ENCODE measurements around the gene FAM174B.
A peak's percentile ranks its signal among the peaks of the same experiment; 100 is the strongest.

The FAM174B gene

GRCh38 chr15:92600856-92601255 lies 54.7 kb downstream of the FAM174B start:
- no peak for DNase-seq (ENCODE audit: low read depth, low spot score)
- TF ChIP-seq CTCF (IDR thresholded peaks at IDR 0.05; ENCODE audit: low read depth, low read length), result no peak
- no peak overlapping the region for H3K4me3 ChIP-seq (ENCODE audit: low read depth, low read length)
- in situ Hi-C loops (cut with HindIII; ENCODE audit: low sequenced_read_pairs), result no loop called here

GRCh38 chr15:92599394-92599970 lies 56.1 kb downstream of the FAM174B start:
- peak; percentile 79 for DNase-seq (ENCODE audit: low read depth, low spot score)

GRCh38 chr15:92597548-92597947 lies 58.0 kb downstream of the FAM174B start:
- in situ Hi-C loops (cut with HindIII; ENCODE audit: low sequenced_read_pairs), result no loop called here
- H3K4me3 ChIP-seq (ENCODE audit: low read depth, low read length), result no peak overlapping the region
- TF ChIP-seq CTCF (IDR thresholded peaks at IDR 0.05; ENCODE audit: low read depth, low read length), result no peak
- no peak for DNase-seq (ENCODE audit: low read depth, low spot score)

More at GRCh38 chr15:92599394-92599970, 56.1 kb downstream of the FAM174B start:
- H3K4me3 ChIP-seq (ENCODE audit: low read depth, low read length), result no peak overlapping the region
- no peak for TF ChIP-seq CTCF (IDR thresholded peaks at IDR 0.05; ENCODE audit: low read depth, low read length)
- in situ Hi-C loops (cut with HindIII; ENCODE audit: low sequenced_read_pairs), result no loop called here

- no peak overlapping the region for H3K4me3 ChIP-seq (ENCODE audit: low read depth, low read length)
- in situ Hi-C loops (cut with HindIII; ENCODE audit: low sequenced_read_pairs), result no loop called here
- no peak for TF ChIP-seq CTCF (IDR thresholded peaks at IDR 0.05; ENCODE audit: low read depth, low read length)
- no peak for DNase-seq (ENCODE audit: low read depth, low spot score)
Measured at GRCh38 chr15:92596623-92597022, 59.0 kb downstream of the FAM174B start.

- in situ Hi-C loops (cut with HindIII; ENCODE audit: low sequenced_read_pairs), result no loop called here
- TF ChIP-seq CTCF (IDR thresholded peaks at IDR 0.05; ENCODE audit: low read depth, low read length), result no peak
- no peak for DNase-seq (ENCODE audit: low read depth, low spot score)
- H3K4me3 ChIP-seq (ENCODE audit: low read depth, low read length), result no peak overlapping the region
Measured at GRCh38 chr15:92595506-92596381, 59.8 kb downstream of the FAM174B start.

GRCh38 chr15:92591275-92591674 lies 64.3 kb downstream of the FAM174B start:
- TF ChIP-seq CTCF (IDR thresholded peaks at IDR 0.05; ENCODE audit: low read depth, low read length), result no peak
- in situ Hi-C loops (cut with HindIII; ENCODE audit: low sequenced_read_pairs), result no loop called here
- H3K4me3 ChIP-seq (ENCODE audit: low read depth, low read length), result no peak overlapping the region
- no peak for DNase-seq (ENCODE audit: low read depth, low spot score)
